Measurements from ENCODE around the gene TSHZ1.

TSHZ1 gene

GRCh38 chr18:75248426-75249174 lies 38.0 kb downstream of the TSHZ1 start:
- DNase-seq = no peak

GRCh38 chr18:75249175-75249518 lies 38.5 kb downstream of the TSHZ1 start:
- DNase-seq = no peak

GRCh38 chr18:75249672-75250470 lies 39.3 kb downstream of the TSHZ1 start:
- no peak for DNase-seq

- no peak for DNase-seq
These were observed 39.8 kb downstream of the TSHZ1 start for GRCh38 chr18:75250471-75250821.

GRCh38 chr18:75251466-75251865 lies 40.9 kb downstream of the TSHZ1 start:
- DNase-seq = no peak

- no peak for DNase-seq
These were observed 41.5 kb downstream of the TSHZ1 start for GRCh38 chr18:75252136-75252535.

- DNase-seq = no peak
These were observed 42.4 kb downstream of the TSHZ1 start for GRCh38 chr18:75253043-75253442.

- no peak for DNase-seq
These were observed 43.2 kb downstream of the TSHZ1 start for GRCh38 chr18:75253784-75254183.

- no peak for DNase-seq
These were observed 44.5 kb downstream of the TSHZ1 start for GRCh38 chr18:75255094-75255493.

GRCh38 chr18:75256376-75256775 lies 45.8 kb downstream of the TSHZ1 start:
- no peak for DNase-seq

- no peak for DNase-seq
These were observed 47.0 kb downstream of the TSHZ1 start for GRCh38 chr18:75257605-75258004.

- no peak for DNase-seq
These were observed 51.0 kb downstream of the TSHZ1 start for GRCh38 chr18:75261430-75262223.

GRCh38 chr18:75262511-75262910 lies 51.9 kb downstream of the TSHZ1 start:
- DNase-seq = no peak

- DNase-seq = no peak
These were observed 53.6 kb downstream of the TSHZ1 start for GRCh38 chr18:75264195-75264594.

- no peak for DNase-seq
These were observed 54.5 kb downstream of the TSHZ1 start for GRCh38 chr18:75264926-75265597.

GRCh38 chr18:75265872-75266271 lies 55.3 kb downstream of the TSHZ1 start:
- DNase-seq = no peak

GRCh38 chr18:75267643-75268363 lies 57.2 kb downstream of the TSHZ1 start:
- DNase-seq = no peak

- no peak for DNase-seq
These were observed 57.7 kb downstream of the TSHZ1 start for GRCh38 chr18:75268364-75268646.

GRCh38 chr18:75269124-75269680 lies 58.6 kb downstream of the TSHZ1 start:
- no peak for DNase-seq

- DNase-seq = no peak
These were observed 59.1 kb downstream of the TSHZ1 start for GRCh38 chr18:75269696-75270095.

- no peak for DNase-seq
These were observed 61.4 kb downstream of the TSHZ1 start for GRCh38 chr18:75271952-75272351.

- no peak for DNase-seq
These were observed 63.2 kb downstream of the TSHZ1 start for GRCh38 chr18:75273817-75274216.
